GM18907 (cell line): ENCODE data around the gene AGFG2.

Experiments
- ATAC-seq: cut with Tn5 transposase; IDR thresholded peaks from one replicate; pipeline ENCODE4 v1.9.1; 2021; ENCODE audit warnings: mild to moderate bottlenecking, moderate library complexity; ENCODE audit not compliant: unreplicated experiment

AGFG2 gene

DNA sequence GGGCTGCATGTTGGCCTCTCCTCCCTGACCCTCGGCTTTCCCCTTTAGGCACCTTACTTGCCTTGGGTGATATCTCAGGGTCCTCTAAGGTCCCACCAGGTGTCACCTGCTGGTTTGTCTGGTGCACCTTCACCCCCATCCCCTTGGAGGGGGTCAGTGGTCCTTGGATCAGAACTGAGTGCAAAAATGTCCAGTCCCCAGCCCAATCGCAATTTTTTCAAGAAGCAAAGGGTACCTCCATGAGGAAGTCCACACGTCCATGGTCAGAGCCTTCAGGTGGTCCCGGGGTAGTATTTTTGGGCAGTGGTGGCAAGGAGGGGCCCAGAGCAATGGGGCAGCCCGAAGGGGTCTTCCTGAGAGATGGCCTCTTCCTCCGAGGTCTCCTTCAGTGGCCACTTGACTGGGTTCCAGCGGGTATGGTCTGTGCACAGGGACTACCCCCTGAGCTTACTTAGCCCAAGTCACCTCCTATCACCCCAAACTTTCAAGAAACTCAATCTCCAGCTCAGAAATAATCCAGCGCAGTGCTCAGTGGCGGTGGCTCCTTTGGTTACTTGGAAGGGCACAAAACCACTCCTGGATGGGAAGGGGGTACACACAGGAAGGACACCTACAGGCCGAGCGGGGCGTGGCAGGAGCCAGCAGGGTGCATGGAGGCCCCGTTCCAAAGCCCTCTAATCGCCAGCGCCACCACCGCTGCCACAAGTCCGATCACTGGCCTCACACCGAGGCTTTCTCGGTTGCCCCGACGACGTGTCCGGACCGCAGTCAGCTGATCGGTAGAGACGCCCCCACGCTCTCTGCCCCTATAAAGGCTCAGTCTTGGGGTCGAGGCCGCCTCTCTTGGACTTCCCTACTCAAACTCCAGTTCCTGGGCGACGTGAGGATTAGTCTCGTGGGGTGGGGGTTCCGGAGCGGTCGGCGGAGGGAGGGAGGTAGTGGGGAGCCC, 30.2 kb downstream of the AGFG2 start:
- no peak for ATAC-seq

GRCh38 chr7:100570954-100571828, 32.2 kb downstream of the AGFG2 start:
- ATAC-seq = no peak

DNA sequence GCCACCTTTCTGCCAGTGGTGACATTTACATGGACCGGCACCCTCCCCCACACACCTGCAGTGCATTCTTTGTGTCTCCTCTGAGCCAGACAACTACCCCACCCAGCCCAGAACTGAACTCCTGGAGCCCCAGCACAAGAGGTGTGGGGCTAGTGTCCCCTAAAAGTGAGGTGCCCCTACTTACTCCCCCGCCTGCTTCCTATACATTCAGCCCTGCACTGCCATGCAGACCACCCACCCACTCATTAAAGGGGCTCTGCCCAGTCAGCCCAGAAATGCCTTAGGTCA, 32.8 kb downstream of the AGFG2 start:
- ATAC-seq = no peak

GRCh38 chr7:100572281-100572948, 33.4 kb downstream of the AGFG2 start:
- ATAC-seq = no peak

DNA sequence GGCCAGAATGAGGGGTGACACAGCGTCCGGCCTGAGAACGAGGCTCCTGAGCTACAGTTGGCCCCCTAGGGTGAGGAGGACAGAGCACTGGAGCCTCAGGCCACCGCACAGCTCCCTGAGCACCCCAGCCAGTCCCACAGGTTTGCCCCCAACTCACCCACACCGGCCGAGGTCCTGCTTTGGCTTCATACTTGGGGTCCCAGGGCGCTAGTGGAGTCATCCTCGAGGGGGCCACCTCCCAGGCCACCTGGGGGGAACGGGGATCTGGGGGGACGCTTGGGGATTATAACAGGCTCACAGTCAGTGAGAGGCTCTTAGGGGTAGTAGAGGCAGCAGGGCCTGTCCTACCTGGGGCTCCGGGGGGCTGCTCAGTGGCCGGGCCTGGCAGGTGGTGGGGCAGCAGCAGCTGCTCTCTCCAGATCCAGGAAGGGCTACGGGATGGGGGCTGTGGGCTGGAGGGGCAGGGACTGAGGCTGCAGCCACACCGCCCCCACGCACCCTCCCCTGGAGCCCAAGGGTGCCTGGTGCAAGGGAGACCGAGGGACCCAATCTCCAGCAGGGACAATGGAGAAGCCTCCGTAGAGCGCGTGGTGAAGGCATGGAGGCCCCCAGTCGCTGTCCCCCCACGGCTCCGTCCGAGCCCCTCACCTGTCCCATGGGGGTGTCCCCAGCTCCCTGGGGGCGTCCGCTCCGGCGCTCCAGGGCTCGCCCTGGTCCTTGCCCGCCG, 34.1 kb downstream of the AGFG2 start:
- ATAC-seq = no peak

DNA sequence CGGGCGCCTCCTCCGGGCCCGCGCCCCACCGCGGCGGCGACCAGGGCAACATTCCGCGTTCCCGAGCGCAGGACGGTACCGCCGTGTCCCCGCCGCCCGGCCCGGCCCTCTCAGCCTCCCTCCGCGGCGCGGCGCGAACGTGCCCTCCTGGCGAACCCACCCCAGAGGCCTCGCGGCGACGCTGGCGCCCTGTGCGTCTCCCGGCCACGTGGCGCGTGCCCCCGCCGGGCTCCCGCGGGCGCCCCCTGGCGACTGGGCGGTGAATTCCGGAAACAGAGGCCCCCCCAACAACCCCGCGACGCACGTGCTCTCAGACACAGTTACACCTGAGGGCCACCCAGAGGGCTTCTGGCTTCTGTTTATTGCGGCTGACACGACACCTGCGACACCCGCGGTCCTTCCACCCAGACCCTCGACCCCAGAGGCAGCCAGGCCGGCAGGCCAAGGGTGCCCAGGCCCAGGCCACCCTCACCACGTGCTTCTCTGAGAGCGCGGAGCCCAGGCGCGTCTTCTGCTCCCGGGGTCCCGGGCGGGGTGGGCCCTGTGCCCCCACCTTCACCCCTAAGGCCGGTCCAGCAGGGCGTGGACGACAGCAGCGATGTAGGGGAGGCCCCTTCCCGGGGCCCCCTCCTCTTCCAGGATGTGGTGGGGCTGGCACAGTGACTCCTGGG, 34.8 kb downstream of the AGFG2 start, which contains the start of gene SAP25:
TSS of gene SAP25 (minus strand) at position 210 of the 671 bp plus-strand sequence. CDS start at position 52, 158 bp downstream.
- no peak for ATAC-seq

DNA sequence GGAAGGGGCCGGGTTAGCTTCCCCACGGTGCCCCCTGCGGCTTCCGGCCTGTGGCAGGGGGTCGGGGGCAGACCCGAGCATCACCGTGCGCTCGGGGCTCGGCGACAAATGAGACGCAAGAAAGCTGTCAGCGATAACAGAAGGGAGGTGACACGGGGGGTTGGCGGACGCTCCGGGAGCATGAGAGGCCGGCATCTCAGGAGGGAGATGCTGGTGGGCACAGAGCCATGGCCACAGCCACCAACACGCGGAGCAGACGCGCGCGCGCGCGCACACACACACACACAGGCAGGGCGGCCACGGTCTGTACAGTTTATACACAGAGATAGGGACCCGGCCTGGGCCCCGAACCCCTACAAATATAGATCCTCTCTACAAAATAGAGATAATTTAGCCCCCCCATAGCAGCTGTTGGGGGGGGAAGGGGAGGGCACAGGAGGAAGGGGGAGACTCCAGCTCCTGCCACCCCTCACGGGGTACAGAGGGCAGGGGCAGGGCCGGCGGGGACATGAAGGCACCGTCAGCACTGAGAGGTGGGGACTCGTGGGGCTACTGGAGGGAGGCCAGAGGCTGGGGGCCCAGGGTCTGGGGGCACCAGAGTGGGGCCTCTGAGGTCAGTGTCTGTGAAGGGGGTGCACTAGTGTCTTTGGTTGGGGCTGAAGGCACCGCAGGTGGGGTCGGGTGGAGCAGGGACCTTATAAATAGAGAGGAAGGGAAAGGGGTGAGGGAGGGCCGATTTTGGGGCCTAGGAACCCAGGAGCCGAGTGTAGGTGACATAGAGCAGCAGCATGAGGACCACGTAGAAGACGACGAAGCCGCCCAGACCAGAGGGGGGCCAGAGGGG, 35.6 kb downstream of the AGFG2 start:
- no peak for ATAC-seq

GRCh38 chr7:100575206-100575631, 36.2 kb downstream of the AGFG2 start:
- ATAC-seq = no peak

DNA sequence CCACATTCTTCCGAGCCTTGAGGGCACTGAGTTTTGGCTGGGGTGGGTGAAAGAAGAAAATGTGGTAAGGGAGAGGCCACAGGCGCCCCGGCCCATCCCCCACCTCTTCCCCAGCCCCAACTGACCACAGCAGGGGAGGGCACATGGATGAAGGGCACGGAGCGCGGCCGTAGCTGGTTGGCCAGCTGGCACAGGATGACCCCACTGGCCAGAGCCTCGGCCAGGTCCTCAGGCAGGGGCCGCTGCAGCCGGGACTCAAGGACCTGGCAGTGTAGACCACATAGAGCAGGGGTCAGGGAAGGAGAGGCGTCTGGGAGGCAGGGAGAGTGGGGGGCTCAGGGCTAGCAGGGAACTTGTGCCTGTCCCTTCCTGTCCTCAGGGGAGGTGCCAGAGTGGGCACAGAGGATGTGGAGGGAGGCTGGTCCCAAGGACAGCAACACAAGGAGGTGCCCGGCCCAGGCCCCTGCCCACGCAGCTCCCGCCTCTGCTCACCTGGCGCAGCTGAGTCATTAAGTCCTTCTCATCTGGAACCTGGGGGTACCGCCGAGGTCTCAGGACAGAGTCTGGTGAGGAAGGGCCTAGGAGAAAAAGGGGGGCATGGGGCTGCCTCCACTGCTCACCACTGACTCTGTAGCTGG, 36.9 kb downstream of the AGFG2 start:
- ATAC-seq = no peak

GRCh38 chr7:100576384-100576993, 37.5 kb downstream of the AGFG2 start:
- no peak for ATAC-seq

- ATAC-seq = no peak
Observed at GRCh38 chr7:100577103-100577502, 38.1 kb downstream of the AGFG2 start.

GRCh38 chr7:100577507-100577906, 38.5 kb downstream of the AGFG2 start:
- no peak for ATAC-seq

DNA sequence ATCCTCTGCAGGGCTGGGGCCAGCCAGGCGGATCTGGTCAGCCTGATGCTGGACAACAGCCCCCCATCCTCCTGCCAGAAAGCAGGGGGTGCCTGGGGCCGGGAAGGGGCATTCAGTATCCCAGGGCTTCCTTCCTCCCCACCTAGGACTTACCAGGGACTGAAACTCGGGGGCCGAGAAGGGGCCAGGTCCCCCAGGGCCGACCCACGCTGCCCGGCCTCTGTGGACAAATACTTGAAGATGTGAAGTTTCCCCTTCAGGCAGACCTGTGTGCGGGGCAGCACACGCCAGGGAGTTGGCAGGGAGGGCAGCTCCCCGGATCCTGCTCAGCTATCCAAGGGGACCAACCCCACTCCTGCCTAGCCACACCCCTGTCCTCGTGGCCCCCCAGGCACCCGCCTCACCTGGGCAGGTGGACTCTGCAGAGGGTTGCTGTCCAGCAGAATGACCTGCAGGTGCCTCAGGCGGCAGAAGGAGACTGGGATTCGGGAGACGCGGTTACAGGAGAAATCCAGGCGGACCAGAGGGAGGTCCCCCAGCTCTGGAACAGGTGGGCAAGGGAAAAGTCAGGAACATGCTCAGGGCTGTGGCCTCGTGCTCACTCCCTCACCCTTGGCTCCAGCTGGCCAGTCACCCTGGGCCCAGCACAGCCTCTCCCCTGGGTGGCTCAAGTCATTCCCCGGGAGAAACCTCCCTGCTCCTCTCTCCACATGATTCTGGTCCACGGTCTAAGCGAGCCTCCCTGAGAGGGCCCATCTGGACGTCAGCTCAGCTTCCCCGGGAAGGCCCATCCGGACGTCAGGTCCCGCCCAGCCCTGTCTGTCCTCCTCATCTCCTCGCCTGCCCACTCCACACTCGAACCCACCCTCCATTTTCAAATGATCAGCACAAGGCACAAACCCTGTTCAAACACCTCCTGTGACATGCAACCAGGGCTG, 39.5 kb downstream of the AGFG2 start:
- no peak for ATAC-seq

DNA sequence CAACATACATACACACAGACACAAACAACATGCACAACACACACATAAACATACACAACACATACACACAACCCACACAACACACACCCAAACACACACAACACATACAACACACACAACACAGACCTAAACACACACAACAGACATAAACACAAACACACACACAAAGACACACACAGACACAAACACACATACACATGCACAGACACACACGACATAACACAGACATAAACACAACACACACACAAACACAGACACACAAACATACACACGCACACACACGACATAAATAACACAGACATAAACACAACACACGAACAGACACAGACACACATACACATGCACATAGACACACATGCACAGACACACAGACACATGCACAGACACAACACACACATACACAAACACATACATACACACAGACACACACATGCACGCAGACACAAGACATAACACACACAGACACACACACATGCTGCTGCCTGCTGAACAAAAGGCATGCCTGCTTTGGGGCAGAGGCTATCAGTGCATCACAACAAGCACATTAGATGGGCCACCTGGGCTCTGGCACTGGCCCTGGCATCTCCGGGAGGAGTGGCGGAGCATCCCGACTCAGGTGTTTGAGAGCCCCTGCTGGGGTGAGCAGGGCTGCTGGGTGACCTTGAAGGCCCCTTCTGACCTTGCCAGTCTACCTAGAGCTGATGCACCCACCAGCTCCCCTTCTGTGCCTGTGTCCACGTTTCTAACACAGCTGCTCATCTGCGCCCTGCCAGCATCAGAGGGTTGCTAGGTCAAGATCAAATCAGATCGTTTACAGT, 41.7 kb downstream of the AGFG2 start:
- no peak for ATAC-seq

DNA sequence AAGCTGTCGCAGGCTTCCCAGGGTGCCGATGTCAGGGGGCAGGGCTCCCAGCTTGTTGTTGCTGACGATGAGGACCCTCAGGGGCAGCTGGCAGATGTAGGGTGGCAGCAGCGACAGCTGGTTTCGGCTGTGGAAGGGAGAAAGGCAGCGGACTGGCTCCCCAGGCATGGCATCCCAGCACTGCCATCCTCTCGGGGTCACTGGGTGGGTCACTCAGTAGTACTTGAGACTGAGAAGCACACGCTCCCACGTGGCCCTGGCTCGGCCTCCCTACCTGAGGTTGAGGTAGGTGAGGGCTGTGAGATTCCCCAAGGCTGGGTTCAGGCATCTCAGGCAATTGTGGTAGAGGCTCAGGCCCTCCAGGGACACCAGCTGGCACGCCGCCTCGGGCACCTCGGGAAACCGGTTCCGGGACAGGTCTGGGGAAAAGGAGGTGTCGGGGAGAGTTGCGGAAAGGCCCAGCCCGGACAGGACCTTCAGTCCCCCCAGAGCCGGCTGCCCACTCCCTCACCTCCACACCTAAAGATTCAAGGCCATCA, 43.1 kb downstream of the AGFG2 start:
- no peak for ATAC-seq

DNA sequence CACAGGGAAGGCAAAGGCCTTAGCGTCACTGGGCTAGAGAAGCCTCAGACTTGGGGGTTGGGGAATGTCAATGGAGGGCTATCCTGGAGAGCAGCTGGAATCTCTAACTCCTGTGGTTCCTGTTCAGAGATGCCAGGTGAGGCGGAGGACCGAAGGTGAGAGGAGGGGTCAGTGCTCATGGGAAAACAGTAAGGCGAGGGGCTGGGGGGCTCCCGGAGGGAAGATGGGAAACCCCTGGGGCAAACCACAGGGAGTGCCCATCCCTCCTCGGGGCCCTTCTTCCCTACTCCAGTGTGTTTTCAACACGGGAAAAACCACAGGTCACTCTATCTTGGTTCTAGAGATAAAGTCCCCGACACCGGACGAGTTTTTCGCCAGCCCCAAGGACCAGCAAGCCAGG, 43.6 kb downstream of the AGFG2 start:
- ATAC-seq = no peak
